Stimulated activated CD8-positive, alpha-beta memory T cell treated with anti-CD3 and anti-CD28 coated beads, Interleukin-7, amount 100 ng/mL, for 48 hours (primary cell): Measurements from ENCODE around the gene NME2.
A peak's percentile ranks its signal among the peaks of the same experiment; 100 is the strongest.
"Not testable (repeated sequence)": the region's sequence is repeated elsewhere in the genome, so short reads cannot be mapped to it uniquely, and the experiment has no call there.

ENCODE experiments used
- DNase-seq, 2 donors: peaks; one replicate each; pipeline ENCODE4 v3.0.0-alpha.2; 2020; ENCODE audit warnings: low read depth in 1 of 2; ENCODE audit errors: extremely low read depth in 1 of 2

Gene NME2

GRCh38 chr17:51166198-51166986 is at the start of gene NME2:
TSS of gene NME2 (plus strand) at chr17:51166411. CDS start at chr17:51166831, 420 bp downstream.
- DNase-seq, result peak; percentile 65 to 76

DNA sequence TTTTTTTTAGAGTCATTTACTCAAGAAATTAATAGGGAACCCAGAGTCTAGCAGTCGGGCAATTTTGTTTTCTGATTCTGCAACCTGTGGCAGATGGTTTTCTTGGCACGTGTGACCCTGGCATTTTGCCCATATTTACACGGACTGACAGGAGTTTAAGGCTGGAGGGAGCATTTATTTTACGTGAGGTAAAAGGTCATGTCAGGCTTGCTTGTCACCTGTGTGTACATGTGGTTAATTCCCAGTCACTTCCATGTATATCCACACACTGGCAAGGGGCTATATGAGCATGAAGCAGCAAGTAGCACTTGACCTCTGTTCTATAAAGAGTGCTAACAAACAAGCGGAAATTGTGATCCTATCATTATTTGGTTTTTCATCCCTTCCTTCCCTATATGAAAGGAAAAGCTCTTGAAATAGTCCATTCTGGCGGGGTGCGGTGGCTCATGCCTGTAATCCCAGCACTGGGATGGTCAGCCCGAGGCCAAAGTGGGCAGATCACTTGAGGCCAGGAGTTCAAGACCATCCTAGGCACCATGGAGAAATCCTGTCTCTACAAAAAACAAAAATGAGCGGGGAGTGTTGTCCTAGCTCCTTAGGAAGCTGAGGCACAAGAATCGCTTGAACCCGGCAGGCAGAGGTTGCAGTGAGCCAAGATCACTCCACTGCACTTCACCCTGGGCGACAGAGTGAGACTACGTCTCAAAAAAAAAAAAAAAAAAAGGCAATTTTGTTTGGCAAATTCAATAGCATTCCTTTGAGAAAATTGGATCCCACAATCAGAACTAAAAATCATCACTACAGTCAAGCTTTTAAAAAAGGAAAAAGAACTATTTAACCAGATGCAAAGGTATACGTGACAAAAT is 47.6 kb upstream of the NME2 start:
- no peak for DNase-seq

GRCh38 chr17:51119415-51120356 is 46.5 kb upstream of the NME2 start:
- peak; percentile 15 to 16 for DNase-seq

DNA sequence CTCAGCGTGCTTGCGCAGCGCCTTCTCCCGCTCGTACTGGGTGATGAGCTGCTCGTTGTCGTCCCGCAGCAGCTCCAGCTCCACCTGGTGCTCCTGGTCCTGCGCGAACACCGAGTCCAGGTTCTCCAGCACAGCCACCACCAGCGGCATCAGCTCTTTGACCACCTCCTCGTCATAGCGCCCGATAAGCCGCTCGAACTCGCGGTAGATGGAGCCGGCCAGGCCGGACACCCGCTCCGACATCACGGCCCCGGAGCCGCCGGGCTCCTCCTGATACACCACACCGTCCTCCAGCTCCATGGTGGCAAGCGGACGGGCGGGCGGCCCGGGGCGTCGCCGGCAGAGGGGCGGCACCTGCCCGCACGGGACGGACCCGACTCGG is 45.9 kb upstream of the NME2 start:
- DNase-seq, result peak in 1 of 2 donors; percentile 22

DNA sequence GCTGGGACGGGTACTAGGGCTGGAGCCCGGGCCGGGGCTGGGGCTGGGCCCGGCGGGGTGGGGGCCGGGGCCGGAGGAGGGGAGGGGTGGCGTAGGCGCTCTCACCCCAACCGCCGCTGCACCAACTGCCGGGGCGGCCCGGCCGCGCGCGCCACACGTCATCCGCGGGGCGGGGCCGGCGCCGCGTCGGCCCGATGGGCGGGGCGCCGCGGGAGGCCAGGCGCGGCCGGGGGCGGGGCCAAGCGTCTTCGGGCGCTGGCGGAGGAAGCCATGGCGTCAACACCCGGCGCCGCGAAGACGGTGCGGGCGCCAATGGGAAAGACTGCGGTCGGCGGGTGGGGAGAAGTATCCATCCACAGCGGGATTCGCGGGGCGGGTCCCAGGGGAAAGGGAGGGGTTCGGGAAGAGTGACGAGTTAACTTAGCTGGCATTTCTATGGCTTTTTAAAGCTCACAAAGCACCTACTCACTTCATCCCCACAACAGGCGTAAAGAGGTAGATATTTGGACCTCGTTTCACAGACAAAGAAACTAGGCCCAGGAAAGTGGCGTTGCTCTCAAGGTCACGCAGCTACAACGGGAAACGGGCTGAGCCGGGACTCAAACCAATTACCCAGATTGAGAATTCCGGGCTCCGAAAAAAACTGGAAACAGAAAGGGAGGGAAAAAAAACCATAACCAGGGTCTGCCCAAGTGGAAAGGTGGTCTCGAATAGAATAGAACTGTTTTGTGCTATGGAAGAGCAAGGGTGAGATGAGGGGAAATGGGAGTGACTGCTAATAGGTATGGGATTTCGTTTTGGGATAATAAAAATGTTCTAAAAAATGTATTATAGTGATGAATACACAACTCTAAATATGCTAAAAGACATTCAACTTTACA is 45.2 kb upstream of the NME2 start, which contains the start of gene SPAG9:
Gene SPAG9 (minus strand): TSS at position 130 of the 881 bp plus-strand sequence. CDS start 212 bp downstream, outside the sequence.
- DNase-seq, result peak; percentile 83 to 88

GRCh38 chr17:51121620-51122472 is 44.4 kb upstream of the NME2 start:
- DNase-seq, result peak; percentile 75 to 92

DNA sequence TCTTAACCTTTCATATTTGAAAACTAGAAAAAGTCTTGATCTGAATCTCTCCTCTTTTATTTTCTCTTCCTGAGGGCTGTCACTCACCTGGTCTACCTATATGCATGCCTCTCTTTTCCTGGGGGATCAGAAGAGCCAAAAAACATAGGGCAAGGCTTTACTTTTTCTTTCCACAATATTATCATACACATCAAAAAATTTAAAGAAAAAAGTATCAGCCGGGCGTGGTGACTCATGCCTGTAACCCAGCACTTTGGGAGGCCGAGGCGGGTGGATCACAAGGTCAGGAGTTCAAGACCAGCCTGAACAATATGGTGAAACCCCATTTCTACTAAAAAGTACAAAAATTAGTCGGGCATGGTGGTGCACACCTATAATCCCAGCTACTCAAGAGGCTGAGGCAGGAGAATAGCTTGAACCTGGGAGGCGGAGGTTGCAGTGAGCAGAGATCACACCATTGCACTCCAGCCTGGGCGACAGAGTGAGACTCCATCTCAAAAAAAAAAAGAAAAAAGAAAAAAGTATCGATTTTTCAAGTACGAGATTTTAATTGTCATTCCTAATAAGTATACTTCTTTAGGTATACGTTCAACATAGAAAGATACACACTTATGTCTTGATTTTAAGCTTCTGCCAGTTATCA is 43.6 kb upstream of the NME2 start:
- not testable (repeated sequence) for DNase-seq

- no peak for DNase-seq
Observed at GRCh38 chr17:51124640-51125503, 41.3 kb upstream of the NME2 start.

DNA sequence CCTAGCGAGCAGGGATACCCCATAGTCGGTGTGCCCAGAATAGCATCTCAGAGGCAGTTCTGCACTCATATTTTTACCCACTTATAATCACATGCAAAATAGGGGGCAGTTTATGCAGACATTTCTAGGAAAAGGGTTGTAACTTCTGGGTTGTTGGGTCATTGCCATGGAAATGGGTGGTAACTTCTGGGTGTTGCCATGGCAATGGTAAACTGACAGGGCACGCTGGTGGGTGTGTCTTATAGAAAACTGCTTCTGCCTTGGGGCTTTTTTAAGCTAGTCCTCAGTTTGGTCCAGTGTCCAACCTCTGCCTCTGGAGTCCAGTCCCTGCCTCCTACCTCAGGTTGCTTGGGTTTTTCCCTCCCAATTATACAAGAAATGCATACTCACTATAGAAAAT is 38.1 kb upstream of the NME2 start:
- DNase-seq, result no peak

- DNase-seq, result no peak
Observed at GRCh38 chr17:51132964-51133319, 33.3 kb upstream of the NME2 start.

- no peak for DNase-seq
Observed at GRCh38 chr17:51133365-51133764, 32.8 kb upstream of the NME2 start.

- no peak for DNase-seq
Observed at GRCh38 chr17:51135956-51136355, 30.3 kb upstream of the NME2 start.

DNA sequence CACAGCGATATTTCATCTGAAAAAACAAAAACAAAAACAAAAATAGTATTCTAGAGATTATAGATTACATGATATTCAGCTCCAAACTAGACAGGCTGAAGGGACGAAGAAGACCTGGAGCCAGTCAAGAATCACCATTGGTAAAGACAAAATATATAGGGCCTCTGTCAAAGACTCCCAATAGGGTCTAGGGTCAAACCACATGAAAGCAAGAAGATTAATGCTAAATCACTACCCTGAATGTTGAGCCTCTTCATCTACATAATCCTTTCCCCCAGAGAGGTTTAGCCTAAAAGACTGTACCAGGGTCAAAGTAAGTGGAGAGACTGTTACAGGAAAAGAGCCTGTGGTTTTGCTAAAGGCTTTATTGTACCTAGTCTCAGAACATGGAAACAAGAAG is 23.6 kb upstream of the NME2 start:
- no peak for DNase-seq

- DNase-seq, result no peak
Observed at GRCh38 chr17:51144266-51145022, 21.8 kb upstream of the NME2 start.

GRCh38 chr17:51147650-51148049 is 18.6 kb upstream of the NME2 start:
- DNase-seq, result no peak

DNA sequence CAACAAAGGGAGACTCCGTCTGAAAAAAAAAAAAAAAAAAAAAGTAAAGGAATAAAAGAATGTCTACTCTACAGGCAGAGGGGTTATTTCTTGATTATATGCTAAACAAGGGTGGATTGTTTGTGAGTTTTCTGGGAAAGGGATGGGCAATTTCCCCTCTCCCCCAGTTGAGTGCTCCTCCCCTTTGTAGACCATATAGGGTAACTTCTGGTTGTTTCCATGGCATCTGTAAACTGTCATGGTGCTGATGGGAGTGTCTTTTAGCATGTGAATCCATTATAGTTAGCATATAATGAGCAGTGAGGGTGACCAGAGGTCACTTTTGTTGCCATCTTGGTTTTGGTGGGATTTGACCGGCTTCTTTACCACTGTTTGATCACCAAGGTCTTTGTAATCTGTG is 17.0 kb upstream of the NME2 start:
- DNase-seq, result no peak

GRCh38 chr17:51150932-51151331 is 15.3 kb upstream of the NME2 start:
- DNase-seq, result no peak
